Ovary (tissue), 9 donors: Measurements from ENCODE around the gene ANK2. TPM values are rescaled to one million over a fixed set of nuclear protein-coding genes. Genes with fewer than 3 reads are reported as not detected.

Source experiments
- DNase-seq, 5 donors: peaks; one replicate each; pipeline ENCODE4 v3.0.0-alpha.2; 2019 to 2020
- H3K27ac ChIP-seq, 2 donors: fragments of 200-600 bp; one replicate each; pipeline versions ENCODE4 v1.5.1 to v1.8.0; 2019 to 2022
- H3K27me3 ChIP-seq: fragments of 200-600 bp; one replicate; pipeline ENCODE4 v1.8.0; 2022
- H3K36me3 ChIP-seq: fragments of 200-600 bp; sonication (generic); one replicate; pipeline ENCODE4 v1.5.1; 2019
- H3K4me1 ChIP-seq: one replicate; pipeline ENCODE4 v1.8.1; 2013; ENCODE audit warnings: mild to moderate bottlenecking, moderate library complexity; ENCODE audit not compliant: insufficient read depth
- H3K4me3 ChIP-seq: fragments of 200-600 bp; sonication (generic); one replicate; pipeline ENCODE4 v1.5.1; 2017
- H3K9me3 ChIP-seq, 2 donors: fragments of 200-600 bp in 1 of 2; sonication (generic) in 1 of 2; one replicate each; pipeline versions ENCODE4 v1.5.1 to v1.8.1; 2013 to 2019; ENCODE audit warnings: mild to moderate bottlenecking in 1 of 2, moderate library complexity in 1 of 2
- EP300 ChIP-seq: sonication (generic); formaldehyde crosslinking; IDR thresholded peaks from one replicate; pipeline ENCODE4 v1.6.1; 2017; ENCODE audit warnings: antibody characterized with exemption
- POLR2A ChIP-seq: fragments of 450-650 bp; IDR thresholded peaks from one replicate; pipeline ENCODE4 v1.6.1; 2017; ENCODE audit warnings: antibody characterized with exemption, mild to moderate bottlenecking, moderate library complexity
- WGBS, 3 donors: extraction: QIAGEN DNeasy Blood & Tissue Kit in 1 of 3; methylation state at CpG; one replicate each; pipeline versions ENCODE4 v1.1.5 to v1.1.7; 2013 to 2017; 5-methylcytosine and 5-hydroxymethylcytosine counted together
- intact Hi-C, 4 donors: fragments of 100-400 bp; cut with DNase I; formaldehyde crosslinking; loops; one replicate each; pipeline versions ENCODE4 v1.11.0 to v1.15.1; 2022 to 2023
- polyA plus RNA-seq, 2 donors: library from polyadenylated mRNA; stranded (reverse); fragments of 200-250 nt in 1 of 2; fragments of 350-450 nt in 1 of 2; fragmentation: Illumina TruSeq in 1 of 2; extraction: RNeasy Lipid Tissue Mini Kit (QIAGEN cat#74804) in 1 of 2; gene quantifications; one replicate each; pipeline ENCODE4 v1.2.3, GENCODE V29; 2013 to 2014
- total RNA-seq, 7 donors: library from RNA; depleted of rRNA in 2 of 7; stranded (reverse); fragments of >200 nt in 2 of 7; fragmentation: NEBNext Ultra II Directional in 3 of 7; extraction: Animal tissue kit (Norgen Biotek cat#: 25700) in 3 of 7; gene quantifications; one replicate each; pipeline versions ENCODE4 v1.1.0 to v1.2.4, GENCODE V29; 2016 to 2023
- TF ChIP-seq, protein P1 (sequence below), 3 donors: fragments of 450-650 bp in 2 of 3; fragments of 200-600 bp in 1 of 3; IDR thresholded peaks; one replicate each; pipeline versions ENCODE4 v1.5.1 to v1.8.0; 2016 to 2022; ENCODE audit warnings: antibody characterized with exemption in 3 of 3, mild to moderate bottlenecking in 1 of 3
- donor health status: DM: no; HTN: no; CAD: no; lungs with moderate emphysema.
- donor health status: DM: no; HTN: no; CAD: no.
- donor health status: Bipolar disorder and iron deficiency.
- donor health status: DM: yes; HTN: yes; CAD: no.
- donor health status: DM: no; HTN: no; CAD: no.
- donor health status: DM: yes; HTN: yes; CAD: no.

Gene ANK2
- total and polyA plus RNA-seq, 9 donors, result 26.4 to 120 (median 66.9) TPM

DNA sequence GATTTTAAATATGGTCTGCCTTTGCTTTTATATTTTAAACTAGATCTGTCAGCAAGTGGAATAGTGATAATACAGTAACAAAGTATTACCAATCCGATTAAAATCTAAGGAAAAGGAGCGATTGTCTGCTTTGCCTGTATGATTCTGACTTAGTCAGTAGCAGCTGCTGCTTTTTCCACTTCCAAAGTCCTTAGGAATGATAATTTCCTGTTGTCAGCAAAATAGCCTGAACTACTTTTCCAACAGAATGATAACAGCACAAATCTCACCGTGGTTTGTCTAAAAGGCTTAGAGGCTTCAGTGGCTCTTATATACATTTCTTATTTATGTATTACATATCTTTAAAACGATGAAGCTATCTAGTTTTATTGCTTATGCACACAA is 290.0 kb downstream of the ANK2 start:
- Histone ChIP-seq H3K27me3 (no peaks in the 10 kb centered on the region), H3K9me3 (no peaks in the 10 kb centered on the region), H3K27ac (no peak overlapping the region), H3K4me3 (no peak overlapping the region), H3K4me1 (no peaks in the 10 kb centered on the region), H3K36me3 (no peaks in the 10 kb centered on the region)
- intact Hi-C loops, result no loop called here
- no peak for DNase-seq
- TF ChIP-seq, protein P1, sequence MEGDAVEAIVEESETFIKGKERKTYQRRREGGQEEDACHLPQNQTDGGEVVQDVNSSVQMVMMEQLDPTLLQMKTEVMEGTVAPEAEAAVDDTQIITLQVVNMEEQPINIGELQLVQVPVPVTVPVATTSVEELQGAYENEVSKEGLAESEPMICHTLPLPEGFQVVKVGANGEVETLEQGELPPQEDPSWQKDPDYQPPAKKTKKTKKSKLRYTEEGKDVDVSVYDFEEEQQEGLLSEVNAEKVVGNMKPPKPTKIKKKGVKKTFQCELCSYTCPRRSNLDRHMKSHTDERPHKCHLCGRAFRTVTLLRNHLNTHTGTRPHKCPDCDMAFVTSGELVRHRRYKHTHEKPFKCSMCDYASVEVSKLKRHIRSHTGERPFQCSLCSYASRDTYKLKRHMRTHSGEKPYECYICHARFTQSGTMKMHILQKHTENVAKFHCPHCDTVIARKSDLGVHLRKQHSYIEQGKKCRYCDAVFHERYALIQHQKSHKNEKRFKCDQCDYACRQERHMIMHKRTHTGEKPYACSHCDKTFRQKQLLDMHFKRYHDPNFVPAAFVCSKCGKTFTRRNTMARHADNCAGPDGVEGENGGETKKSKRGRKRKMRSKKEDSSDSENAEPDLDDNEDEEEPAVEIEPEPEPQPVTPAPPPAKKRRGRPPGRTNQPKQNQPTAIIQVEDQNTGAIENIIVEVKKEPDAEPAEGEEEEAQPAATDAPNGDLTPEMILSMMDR (IDR thresholded peaks at IDR 0.05), result no peak
- no peak for TF ChIP-seq POLR2A
- TF ChIP-seq EP300, result no peak
- WGBS, 3 donors, result 8 to 32% (median 21%) methylated on average over 4 of the region's 4 CpGs

DNA sequence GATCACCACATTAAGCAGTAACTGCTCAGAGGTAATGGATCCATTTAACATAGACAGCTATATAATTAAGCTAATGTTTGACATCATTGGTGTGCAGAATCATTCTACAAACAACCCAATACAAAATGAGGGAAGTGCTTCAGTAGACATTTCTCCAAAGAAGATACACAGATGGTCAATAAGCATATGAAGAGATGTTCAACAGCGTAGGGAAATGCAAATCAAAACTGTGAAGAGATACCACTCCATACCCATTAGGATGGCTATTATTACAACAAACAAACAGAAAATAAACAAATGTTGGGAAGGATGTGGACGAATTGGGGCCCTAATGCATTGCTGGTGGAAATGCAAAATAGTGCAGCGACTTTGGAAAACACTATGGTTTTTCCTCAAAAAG is 294.6 kb downstream of the ANK2 start:
- intact Hi-C loops, result no loop called here
- 94 to 99% (median 96%) methylated on average over 3 of the region's 3 CpGs for WGBS, 3 donors
- no peaks in the 10 kb centered on the region for H3K36me3 ChIP-seq
- no peak for DNase-seq
- no peaks in the 10 kb centered on the region for H3K4me1 ChIP-seq
- no peaks in the 10 kb centered on the region for H3K27me3 ChIP-seq
- no peak for TF ChIP-seq EP300
- TF ChIP-seq, protein P1 (IDR thresholded peaks at IDR 0.05), result no peak
- TF ChIP-seq POLR2A, result no peak
- H3K4me3 ChIP-seq, result no peak overlapping the region
- H3K27ac ChIP-seq, result no peak overlapping the region
- H3K9me3 ChIP-seq, result no peaks in the 10 kb centered on the region

DNA sequence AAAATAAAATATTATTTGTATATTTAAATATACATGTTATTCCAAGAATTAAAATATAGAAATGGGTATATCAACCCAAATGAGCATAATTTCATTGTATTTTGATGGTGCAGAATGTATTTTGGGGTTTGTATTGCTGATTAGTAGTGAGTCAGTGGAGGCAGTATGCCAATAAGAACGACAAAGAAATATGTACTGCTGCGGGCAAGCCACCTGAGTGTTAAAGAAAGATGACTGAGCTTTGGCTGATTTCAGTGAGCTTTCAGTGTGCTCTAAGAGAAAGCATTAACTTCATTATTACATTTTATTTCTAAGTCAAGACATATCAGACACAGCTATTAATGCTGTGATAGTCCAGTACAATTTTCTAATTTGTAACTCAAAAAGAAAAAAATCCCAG is 297.8 kb downstream of the ANK2 start:
- Histone ChIP-seq H3K36me3 (no peaks in the 10 kb centered on the region), H3K4me3 (no peak overlapping the region), H3K9me3 (no peaks in the 10 kb centered on the region), H3K27ac (no peak overlapping the region), H3K4me1 (no peaks in the 10 kb centered on the region), H3K27me3 (no peaks in the 10 kb centered on the region)
- no peak for TF ChIP-seq POLR2A
- no peak for TF ChIP-seq EP300
- TF ChIP-seq, protein P1 (IDR thresholded peaks at IDR 0.05), result no peak
- DNase-seq, result no peak
- 73 to 83% (median 74%) methylated on average over 2 of the region's 2 CpGs for WGBS, 3 donors
- intact Hi-C loops, result no loop called here

DNA sequence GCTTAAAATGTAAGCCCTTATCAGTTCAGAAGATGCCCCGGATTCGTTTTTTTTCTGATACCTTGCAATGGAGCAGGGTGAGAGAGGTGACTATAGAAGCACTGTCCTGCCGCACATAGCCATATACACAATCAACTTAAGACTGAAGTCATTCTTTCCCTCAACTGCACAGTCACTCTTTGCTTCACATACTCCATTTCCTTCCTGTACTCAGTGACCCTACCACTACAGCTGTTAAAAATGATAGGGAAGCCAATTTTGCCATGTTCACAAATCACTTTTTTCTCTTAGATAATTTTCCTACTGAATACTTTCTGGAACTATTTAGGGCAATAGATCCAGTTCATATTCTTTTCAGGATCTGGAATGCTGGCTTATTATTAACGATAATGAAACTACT is 300.0 kb downstream of the ANK2 start:
- WGBS, 3 donors, result 88 to 90% (median 89%) methylated on average over 4 of the region's 4 CpGs
- H3K27me3 ChIP-seq, result no peaks in the 10 kb centered on the region
- H3K36me3 ChIP-seq, result no peaks in the 10 kb centered on the region
- TF ChIP-seq EP300 (no peak), POLR2A (no peak)
- TF ChIP-seq, protein P1 (IDR thresholded peaks at IDR 0.05), result no peak
- intact Hi-C loops, result no loop called here
- H3K9me3 ChIP-seq, result no peaks in the 10 kb centered on the region
- H3K4me3 ChIP-seq, result no peak overlapping the region
- H3K27ac ChIP-seq, result no peak overlapping the region
- no peak for DNase-seq
- no peaks in the 10 kb centered on the region for H3K4me1 ChIP-seq

DNA sequence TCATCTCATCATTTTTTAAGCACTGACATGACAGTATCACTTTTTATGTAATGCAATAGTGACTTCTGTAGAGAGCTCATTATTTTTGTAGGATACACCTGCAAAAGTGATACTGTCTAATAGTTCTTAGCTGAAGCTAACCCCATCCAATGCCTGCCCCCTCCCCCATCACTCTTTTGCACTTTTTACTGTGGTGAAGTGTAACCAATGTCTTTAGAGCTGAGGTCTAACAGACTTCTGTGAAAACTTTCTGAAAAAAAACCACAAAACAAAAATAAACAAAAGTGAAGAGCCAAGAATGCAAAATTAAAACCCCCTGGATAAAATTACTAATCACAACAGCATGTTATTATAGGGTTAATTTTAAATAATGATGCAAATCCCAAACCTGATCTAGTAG is 301.1 kb downstream of the ANK2 start:
- Histone ChIP-seq H3K27me3 (no peaks in the 10 kb centered on the region), H3K36me3 (no peaks in the 10 kb centered on the region), H3K9me3 (no peaks in the 10 kb centered on the region), H3K4me3 (no peak overlapping the region), H3K4me1 (no peaks in the 10 kb centered on the region), H3K27ac (no peak overlapping the region)
- no peak for DNase-seq
- intact Hi-C loops, result no loop called here
- TF ChIP-seq POLR2A (no peak), EP300 (no peak)
- TF ChIP-seq, protein P1 (IDR thresholded peaks at IDR 0.05), result no peak
